ENCODE measurements around the gene CDC6.

Gene CDC6

GRCh38 chr17:40315206-40315605, 27.5 kb downstream of the CDC6 start:
- Histone ChIP-seq H3K9me3 (ENCODE audit: control insufficient read depth, insufficient read depth, low read depth, low read length) (no peaks in the 10 kb centered on the region), H3K4me1 (ENCODE audit: control insufficient read depth, insufficient read depth, low read length) (peaks cover 22% of the 10 kb centered on the region), H3K36me3 (ENCODE audit: control insufficient read depth in 2 of 2, insufficient read depth in 1 of 2, low read length in 2 of 2) (no peaks in the 10 kb centered on the region), H3K27ac (ENCODE audit: extremely low read depth, low read depth, low read length) (no peak overlapping the region), H3K4me3 (ENCODE audit: low read depth, low read length) (no peak overlapping the region)
- CTCF ChIA-PET, result interaction anchor here (0.5 to 6.0 kb wide), 6 partner anchors 10 to 452 kb away, joined by 3 to 85 read pairs (median 4); no protein-coding TSS in a partner anchor
- no peak for TF ChIP-seq ZNF394 (tag by site-specific recombination; IDR thresholded peaks at IDR 0.05; ENCODE audit: borderline replicate concordance)
- no peak for TF ChIP-seq ZNF335 (tag by site-specific recombination; conservative IDR thresholded peaks at IDR 0.05)
- no peak for TF ChIP-seq ZNF777 (tag by site-specific recombination; IDR thresholded peaks at IDR 0.05; ENCODE audit: borderline replicate concordance)
- TF ChIP-seq ZNF266 (tag by site-specific recombination; IDR thresholded peaks at IDR 0.05; ENCODE audit: low read depth), result no peak
- no peak for TF ChIP-seq SCRT2 (tag by site-specific recombination; IDR thresholded peaks at IDR 0.05)
- TF ChIP-seq ZNF121 (tag by site-specific recombination; IDR thresholded peaks at IDR 0.05), result peak; percentile 80
- POLR2A ChIA-PET, result interaction anchor here (1.3 to 4.0 kb wide), 4 partner anchors 8 to 103 kb away, joined by 4 to 43 read pairs (median 22); partner anchors contain the start of gene TOP2A

GRCh38 chr17:40315678-40316570, 28.2 kb downstream of the CDC6 start:
- ChIA-PET CTCF (interaction anchor here (0.5 to 6.0 kb wide), 13 partner anchors 10 to 451 kb away, joined by 3 to 85 read pairs (median 6); no protein-coding TSS in a partner anchor), POLR2A (interaction anchor here (0.9 to 4.0 kb wide), 11 partner anchors 9 to 102 kb away, joined by 3 to 43 read pairs (median 9); partner anchors contain the start of genes CDC6 and TOP2A)
- H3K9me3 ChIP-seq (ENCODE audit: control insufficient read depth, insufficient read depth, low read depth, low read length), result no peaks in the 10 kb centered on the region
- TF ChIP-seq ZNF561 (tag by site-specific recombination; IDR thresholded peaks at IDR 0.05; ENCODE audit: borderline replicate concordance) (no peak), ZFP41 (tag by site-specific recombination; IDR thresholded peaks at IDR 0.05; ENCODE audit: borderline replicate concordance) (no peak), OVOL3 (tag by site-specific recombination; IDR thresholded peaks at IDR 0.05) (no peak), ZNF768 (tag by site-specific recombination; IDR thresholded peaks at IDR 0.05) (no peak), ZNF2 (tag by site-specific recombination; IDR thresholded peaks at IDR 0.05) (no peak), GLIS1 (tag by site-specific recombination; IDR thresholded peaks at IDR 0.05) (peak; percentile 45), ZNF211 (tag by site-specific recombination; IDR thresholded peaks at IDR 0.05; ENCODE audit: low read depth) (no peak), ZBTB1 (tag by site-specific recombination; IDR thresholded peaks at IDR 0.05) (no peak), GLI2 (tag by site-specific recombination; IDR thresholded peaks at IDR 0.05; ENCODE audit: borderline replicate concordance, low read depth) (no peak), ZNF76 (tag by site-specific recombination; IDR thresholded peaks at IDR 0.05; ENCODE audit: borderline replicate concordance, low read depth) (no peak), ZNF354C (tag by site-specific recombination; IDR thresholded peaks at IDR 0.05; ENCODE audit: borderline replicate concordance, low read depth) (no peak), GLIS2 (tag by site-specific recombination; IDR thresholded peaks at IDR 0.05) (peak; percentile 25; the same call in 1 of the 2 replicates), ZIC2 (tag by site-specific recombination; IDR thresholded peaks at IDR 0.05) (peak; percentile 68)
- TF ChIP-seq, protein P1, sequence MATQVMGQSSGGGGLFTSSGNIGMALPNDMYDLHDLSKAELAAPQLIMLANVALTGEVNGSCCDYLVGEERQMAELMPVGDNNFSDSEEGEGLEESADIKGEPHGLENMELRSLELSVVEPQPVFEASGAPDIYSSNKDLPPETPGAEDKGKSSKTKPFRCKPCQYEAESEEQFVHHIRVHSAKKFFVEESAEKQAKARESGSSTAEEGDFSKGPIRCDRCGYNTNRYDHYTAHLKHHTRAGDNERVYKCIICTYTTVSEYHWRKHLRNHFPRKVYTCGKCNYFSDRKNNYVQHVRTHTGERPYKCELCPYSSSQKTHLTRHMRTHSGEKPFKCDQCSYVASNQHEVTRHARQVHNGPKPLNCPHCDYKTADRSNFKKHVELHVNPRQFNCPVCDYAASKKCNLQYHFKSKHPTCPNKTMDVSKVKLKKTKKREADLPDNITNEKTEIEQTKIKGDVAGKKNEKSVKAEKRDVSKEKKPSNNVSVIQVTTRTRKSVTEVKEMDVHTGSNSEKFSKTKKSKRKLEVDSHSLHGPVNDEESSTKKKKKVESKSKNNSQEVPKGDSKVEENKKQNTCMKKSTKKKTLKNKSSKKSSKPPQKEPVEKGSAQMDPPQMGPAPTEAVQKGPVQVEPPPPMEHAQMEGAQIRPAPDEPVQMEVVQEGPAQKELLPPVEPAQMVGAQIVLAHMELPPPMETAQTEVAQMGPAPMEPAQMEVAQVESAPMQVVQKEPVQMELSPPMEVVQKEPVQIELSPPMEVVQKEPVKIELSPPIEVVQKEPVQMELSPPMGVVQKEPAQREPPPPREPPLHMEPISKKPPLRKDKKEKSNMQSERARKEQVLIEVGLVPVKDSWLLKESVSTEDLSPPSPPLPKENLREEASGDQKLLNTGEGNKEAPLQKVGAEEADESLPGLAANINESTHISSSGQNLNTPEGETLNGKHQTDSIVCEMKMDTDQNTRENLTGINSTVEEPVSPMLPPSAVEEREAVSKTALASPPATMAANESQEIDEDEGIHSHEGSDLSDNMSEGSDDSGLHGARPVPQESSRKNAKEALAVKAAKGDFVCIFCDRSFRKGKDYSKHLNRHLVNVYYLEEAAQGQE (tag by site-specific recombination; IDR thresholded peaks at IDR 0.05), result 0 out of 2 replicates have a peak, but pooled peaks have one; percentile 16
- H3K4me3 ChIP-seq (ENCODE audit: low read depth, low read length), result no peak overlapping the region
- peaks cover 26% of the 10 kb centered on the region for H3K4me1 ChIP-seq (ENCODE audit: control insufficient read depth, insufficient read depth, low read length)
- no peak overlapping the region; the same call in 1 of the 2 replicates for H3K27ac ChIP-seq (ENCODE audit: extremely low read depth, low read depth, low read length)
- H3K36me3 ChIP-seq (ENCODE audit: control insufficient read depth in 2 of 2, insufficient read depth in 1 of 2, low read length in 2 of 2), result no peaks in the 10 kb centered on the region

Data from HEK293 (cell line).